ENCODE data around the gene INTS15.

INTS15 gene

GRCh38 chr7:6589829-6590644 lies at the start of gene INTS15:
Gene INTS15, plus strand, starts transcription at chr7:6590021. Its CDS starts 263 bp downstream, at chr7:6590284.
- peak; percentile 85 for DNase-seq

- DNase-seq = no peak
Measured at GRCh38 chr7:6542368-6542767, 47.5 kb upstream of the INTS15 start.

- DNase-seq = no peak
Measured at GRCh38 chr7:6545398-6546126, 44.3 kb upstream of the INTS15 start.

- DNase-seq = no peak
Measured at GRCh38 chr7:6546498-6547251, 43.1 kb upstream of the INTS15 start.

- no peak for DNase-seq
Measured at GRCh38 chr7:6547400-6547799, 42.4 kb upstream of the INTS15 start.

GRCh38 chr7:6551016-6551511 lies 38.8 kb upstream of the INTS15 start, which contains the start of gene GRID2IP:
Gene GRID2IP, minus strand, starts transcription at chr7:6551461. Its CDS starts 25 bp downstream, at chr7:6551436.
- no peak for DNase-seq

- DNase-seq = no peak
Measured at GRCh38 chr7:6553448-6554044, 36.3 kb upstream of the INTS15 start.

GRCh38 chr7:6554848-6555247 lies 35.0 kb upstream of the INTS15 start:
- no peak for DNase-seq

GRCh38 chr7:6556196-6556595 lies 33.6 kb upstream of the INTS15 start:
- no peak for DNase-seq

GRCh38 chr7:6558837-6559236 lies 31.0 kb upstream of the INTS15 start:
- peak; percentile 25 for DNase-seq

GRCh38 chr7:6559896-6560295 lies 29.9 kb upstream of the INTS15 start:
- no peak for DNase-seq

GRCh38 chr7:6562106-6562505 lies 27.7 kb upstream of the INTS15 start:
- DNase-seq = no peak

GRCh38 chr7:6563936-6564770 lies 25.7 kb upstream of the INTS15 start:
- DNase-seq = no peak

- DNase-seq = no peak
Measured at GRCh38 chr7:6565655-6566054, 24.2 kb upstream of the INTS15 start.

- DNase-seq = no peak
Measured at GRCh38 chr7:6567886-6568285, 21.9 kb upstream of the INTS15 start.

- no peak for DNase-seq
Measured at GRCh38 chr7:6571160-6571779, 18.6 kb upstream of the INTS15 start.

- DNase-seq = no peak
Measured at GRCh38 chr7:6575281-6576023, 14.4 kb upstream of the INTS15 start.

GRCh38 chr7:6576024-6576866 lies 13.6 kb upstream of the INTS15 start:
- DNase-seq = no peak

GRCh38 chr7:6576867-6577368 lies 12.9 kb upstream of the INTS15 start:
- DNase-seq = peak; percentile 23

Measured in CD4-positive, alpha-beta T cell treated with Interleukin-10 for 1 hour (primary cell).